Suprapubic skin (tissue), 4 donors: ENCODE results near the gene MIR17HG. TPM values are rescaled to one million over a fixed set of nuclear protein-coding genes. Genes with fewer than 3 reads are reported as not detected.
"Not testable (repeated sequence)": the region's sequence is repeated elsewhere in the genome, so short reads cannot be mapped to it uniquely, and the experiment has no call there.

Experiments used
- DNase-seq, 2 donors: peaks; one replicate each; pipeline ENCODE4 v3.0.0-alpha.2; 2019; ENCODE audit warnings: low spot score in 2 of 2
- H3K27ac ChIP-seq: fragments of 200-600 bp; sonication (generic); one replicate; pipeline ENCODE4 v1.5.1; 2019
- H3K27me3 ChIP-seq: fragments of 200-600 bp; sonication (generic); one replicate; pipeline ENCODE4 v1.5.1; 2019
- H3K36me3 ChIP-seq: fragments of 200-600 bp; sonication (generic); one replicate; pipeline ENCODE4 v1.5.1; 2019
- H3K4me1 ChIP-seq: fragments of 200-600 bp; sonication (generic); one replicate; pipeline ENCODE4 v1.5.1; 2019
- H3K4me3 ChIP-seq: fragments of 200-600 bp; sonication (generic); one replicate; pipeline ENCODE4 v1.5.1; 2019; ENCODE audit warnings: mild to moderate bottlenecking
- H3K9me3 ChIP-seq: fragments of 200-600 bp; sonication (generic); one replicate; pipeline ENCODE4 v1.5.1; 2019
- CTCF ChIP-seq, 2 donors: fragments of 200-600 bp in 1 of 2; fragments of 450-650 bp in 1 of 2; sonication (generic) in 1 of 2; IDR thresholded peaks; one replicate each; pipeline ENCODE4 v1.5.1; 2016 to 2019; ENCODE audit warnings: antibody characterized with exemption in 2 of 2, mild to moderate bottlenecking in 1 of 2, moderate library complexity in 1 of 2
- EP300 ChIP-seq: sonication (generic); formaldehyde crosslinking; IDR thresholded peaks from one replicate; pipeline ENCODE4 v1.6.1; 2017; ENCODE audit warnings: antibody characterized with exemption
- POLR2A ChIP-seq, 2 donors: fragments of 450-650 bp; IDR thresholded peaks; one replicate each; pipeline ENCODE4 v1.6.1; 2017; ENCODE audit warnings: antibody characterized with exemption in 2 of 2, mild to moderate bottlenecking in 2 of 2, moderate library complexity in 2 of 2
- POLR2AphosphoS5 ChIP-seq, 3 donors: sonication (generic); formaldehyde crosslinking; IDR thresholded peaks; one replicate each; pipeline ENCODE4 v1.6.1; 2017; ENCODE audit warnings: antibody characterized with exemption in 3 of 3
- WGBS: methylation state at CpG from one replicate; pipeline ENCODE4 v1.1.5; 2018; 5-methylcytosine and 5-hydroxymethylcytosine counted together
- total RNA-seq, 4 donors: library from RNA; depleted of rRNA; stranded (reverse); fragments of >200 nt; gene quantifications; one replicate each; pipeline ENCODE4 v1.1.0, GENCODE V29; 2016

The MIR17HG gene
- total RNA-seq, 4 donors from 2014 or later, result 4.0 to 12.8 (median 4.2) TPM

DNA sequence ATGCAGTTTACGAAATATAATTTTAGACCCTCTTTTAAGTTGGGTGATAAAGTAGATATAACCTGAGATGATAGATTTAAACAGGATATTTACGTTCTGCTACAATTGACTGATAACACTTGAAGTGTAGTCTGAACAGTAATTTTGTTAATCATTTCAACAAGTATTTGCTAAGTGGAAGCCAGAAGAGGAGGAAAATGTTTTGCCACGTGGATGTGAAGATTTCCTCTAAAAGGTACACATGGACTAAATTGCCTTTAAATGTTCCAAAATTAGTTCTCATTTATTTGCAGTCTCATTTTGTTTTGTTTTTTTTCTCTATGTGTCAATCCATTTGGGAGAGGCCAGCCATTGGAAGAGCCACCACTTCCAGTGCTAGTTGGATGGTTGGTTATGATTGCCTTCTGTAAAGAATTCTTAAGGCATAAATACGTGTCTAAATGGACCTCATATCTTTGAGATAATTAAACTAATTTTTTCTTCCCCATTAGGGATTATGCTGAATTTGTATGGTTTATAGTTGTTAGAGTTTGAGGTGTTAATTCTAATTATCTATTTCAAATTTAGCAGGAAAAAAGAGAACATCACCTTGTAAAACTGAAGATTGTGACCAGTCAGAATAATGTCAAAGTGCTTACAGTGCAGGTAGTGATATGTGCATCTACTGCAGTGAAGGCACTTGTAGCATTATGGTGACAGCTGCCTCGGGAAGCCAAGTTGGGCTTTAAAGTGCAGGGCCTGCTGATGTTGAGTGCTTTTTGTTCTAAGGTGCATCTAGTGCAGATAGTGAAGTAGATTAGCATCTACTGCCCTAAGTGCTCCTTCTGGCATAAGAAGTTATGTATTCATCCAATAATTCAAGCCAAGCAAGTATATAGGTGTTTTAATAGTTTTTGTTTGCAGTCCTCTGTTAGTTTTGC lies 2.8 kb downstream of the MIR17HG start:
- Histone ChIP-seq H3K36me3 (peaks cover 40% of the 10 kb centered on the region), H3K9me3 (no peaks in the 10 kb centered on the region), H3K27me3 (no peaks in the 10 kb centered on the region), H3K4me3 (no peak overlapping the region), H3K4me1 (peaks cover 31% of the 10 kb centered on the region), H3K27ac (no peak overlapping the region)
- TF ChIP-seq POLR2A (IDR thresholded peaks at IDR 0.05) (no peak), EP300 (no peak), POLR2AphosphoS5 (IDR thresholded peaks at IDR 0.05) (no peak), CTCF (IDR thresholded peaks at IDR 0.05) (no peak)
- no peak for DNase-seq
- WGBS, result 73% methylated on average over 5 of the region's 5 CpGs

DNA sequence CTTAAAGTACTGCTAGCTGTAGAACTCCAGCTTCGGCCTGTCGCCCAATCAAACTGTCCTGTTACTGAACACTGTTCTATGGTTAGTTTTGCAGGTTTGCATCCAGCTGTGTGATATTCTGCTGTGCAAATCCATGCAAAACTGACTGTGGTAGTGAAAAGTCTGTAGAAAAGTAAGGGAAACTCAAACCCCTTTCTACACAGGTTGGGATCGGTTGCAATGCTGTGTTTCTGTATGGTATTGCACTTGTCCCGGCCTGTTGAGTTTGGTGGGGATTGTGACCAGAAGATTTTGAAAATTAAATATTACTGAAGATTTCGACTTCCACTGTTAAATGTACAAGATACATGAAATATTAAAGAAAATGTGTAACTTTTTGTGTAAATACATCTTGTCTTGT lies 3.6 kb downstream of the MIR17HG start:
- Histone ChIP-seq H3K4me3 (no peak overlapping the region), H3K36me3 (peaks cover 47% of the 10 kb centered on the region), H3K4me1 (peaks cover 31% of the 10 kb centered on the region), H3K9me3 (no peaks in the 10 kb centered on the region), H3K27me3 (no peaks in the 10 kb centered on the region), H3K27ac (no peak overlapping the region)
- 91% methylated on average over 5 of the region's 5 CpGs for WGBS
- TF ChIP-seq CTCF (IDR thresholded peaks at IDR 0.05), result no peak
- no peak for TF ChIP-seq EP300
- TF ChIP-seq POLR2A (IDR thresholded peaks at IDR 0.05), result no peak
- no peak for TF ChIP-seq POLR2AphosphoS5 (IDR thresholded peaks at IDR 0.05)
- DNase-seq, result no peak

DNA sequence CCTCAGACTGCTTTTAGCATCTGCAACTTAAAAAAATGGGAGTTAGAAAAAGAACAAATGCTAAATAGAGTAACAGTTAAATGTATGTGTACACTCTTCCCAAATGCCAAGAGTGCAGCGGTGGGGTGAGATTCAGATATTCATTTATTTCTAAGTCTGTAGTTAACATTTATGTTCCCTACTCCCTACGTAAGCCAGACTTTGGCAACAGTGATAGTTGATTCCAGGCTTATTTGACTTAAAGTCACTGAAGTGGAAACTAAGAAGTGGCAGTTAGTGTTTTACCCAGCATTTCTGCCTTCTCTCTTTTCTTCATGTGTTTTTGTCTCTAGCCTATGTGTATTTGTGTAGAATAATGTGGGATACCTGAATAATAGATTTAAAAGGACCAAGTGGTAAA lies 4.5 kb downstream of the MIR17HG start:
- DNase-seq, result no peak
- Histone ChIP-seq H3K27ac (no peak overlapping the region), H3K4me1 (peaks cover 27% of the 10 kb centered on the region), H3K27me3 (no peaks in the 10 kb centered on the region), H3K4me3 (no peak overlapping the region), H3K9me3 (no peaks in the 10 kb centered on the region), H3K36me3 (peaks cover 48% of the 10 kb centered on the region)
- 86% methylated on average over 2 of the region's 2 CpGs for WGBS
- TF ChIP-seq EP300 (no peak), POLR2AphosphoS5 (IDR thresholded peaks at IDR 0.05) (no peak), CTCF (IDR thresholded peaks at IDR 0.05) (no peak), POLR2A (IDR thresholded peaks at IDR 0.05) (no peak)

DNA sequence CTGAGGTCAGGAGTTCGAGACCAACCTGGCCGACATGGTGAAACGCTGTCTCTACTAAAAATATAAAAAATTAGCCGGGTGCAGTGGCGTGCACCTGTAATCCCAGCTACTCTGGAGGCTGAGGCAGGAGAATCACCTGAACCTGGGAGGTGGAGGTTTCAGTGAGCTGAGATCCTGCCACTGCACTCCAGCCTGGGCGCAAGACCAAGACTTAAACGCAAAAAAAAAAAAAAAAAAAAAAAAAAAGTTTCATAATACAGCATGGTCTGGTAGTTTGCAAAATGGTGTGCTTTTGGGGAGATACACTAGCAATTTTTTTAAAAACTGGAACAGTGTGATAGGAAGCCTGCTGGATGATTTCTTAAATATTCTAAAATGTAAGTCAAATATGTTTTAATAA lies 5.4 kb downstream of the MIR17HG start:
- DNase-seq, H3K9me3 ChIP-seq, H3K4me3 ChIP-seq, H3K27ac ChIP-seq, H3K27me3 ChIP-seq: not testable (repeated sequence)
- Histone ChIP-seq H3K4me1 (peaks cover 24% of the 10 kb centered on the region), H3K36me3 (peaks cover 48% of the 10 kb centered on the region)
- 88% methylated on average over 7 of the region's 7 CpGs for WGBS

DNA sequence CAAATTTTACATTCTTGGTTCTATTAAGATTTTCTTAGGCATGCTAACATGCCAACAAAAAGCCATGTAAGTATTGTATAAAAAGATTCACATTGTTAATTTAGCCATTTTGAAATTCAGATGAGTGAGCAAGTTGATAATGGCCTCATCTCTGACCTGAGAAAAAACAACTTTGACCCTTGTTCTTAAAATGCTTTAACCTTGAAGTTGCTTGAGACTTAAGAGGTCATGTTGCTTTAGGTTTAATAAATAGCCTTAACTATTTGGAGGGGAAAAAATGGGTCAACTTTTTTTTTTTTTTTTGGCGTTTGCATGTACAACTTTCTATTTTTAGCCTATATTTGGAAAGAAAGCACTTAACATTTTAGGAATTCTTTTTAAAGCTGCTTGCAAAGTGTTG lies 6.0 kb downstream of the MIR17HG start:
- H3K4me1 ChIP-seq, result peaks cover 24% of the 10 kb centered on the region
- no peaks in the 10 kb centered on the region for H3K27me3 ChIP-seq
- H3K4me3 ChIP-seq, result no peak overlapping the region
- no peak for TF ChIP-seq EP300
- TF ChIP-seq POLR2AphosphoS5 (IDR thresholded peaks at IDR 0.05), result no peak
- no peak for TF ChIP-seq POLR2A (IDR thresholded peaks at IDR 0.05)
- TF ChIP-seq CTCF (IDR thresholded peaks at IDR 0.05), result no peak
- H3K9me3 ChIP-seq, result no peaks in the 10 kb centered on the region
- peaks cover 48% of the 10 kb centered on the region for H3K36me3 ChIP-seq
- WGBS, result 28% methylated on average over 1 of the region's 1 CpG
- H3K27ac ChIP-seq, result no peak overlapping the region
- no peak for DNase-seq
